ENCODE data around the gene IL18BP.

IL18BP gene

DNA sequence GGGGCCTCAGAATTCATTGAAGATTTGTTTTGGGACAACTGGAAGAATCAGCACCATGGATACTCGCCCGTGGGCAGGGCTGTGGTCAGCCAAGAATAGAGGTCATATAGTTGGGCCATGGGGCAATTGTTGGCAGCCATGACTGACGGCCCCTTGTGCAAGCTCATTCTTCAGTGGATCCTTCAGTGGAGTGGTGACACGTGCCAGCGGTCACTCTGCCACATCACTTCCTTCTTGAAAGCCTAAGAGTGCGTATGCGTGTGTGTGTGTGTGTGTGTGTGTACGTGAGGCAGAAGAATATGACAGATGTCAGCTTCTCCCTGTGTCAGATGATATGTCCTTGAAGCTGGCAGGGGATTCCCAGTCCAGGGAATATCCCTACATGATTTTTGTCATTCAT, 1.8 kb upstream of the IL18BP start:
- DNase-seq (ENCODE audit: low read depth), result no peak

DNA sequence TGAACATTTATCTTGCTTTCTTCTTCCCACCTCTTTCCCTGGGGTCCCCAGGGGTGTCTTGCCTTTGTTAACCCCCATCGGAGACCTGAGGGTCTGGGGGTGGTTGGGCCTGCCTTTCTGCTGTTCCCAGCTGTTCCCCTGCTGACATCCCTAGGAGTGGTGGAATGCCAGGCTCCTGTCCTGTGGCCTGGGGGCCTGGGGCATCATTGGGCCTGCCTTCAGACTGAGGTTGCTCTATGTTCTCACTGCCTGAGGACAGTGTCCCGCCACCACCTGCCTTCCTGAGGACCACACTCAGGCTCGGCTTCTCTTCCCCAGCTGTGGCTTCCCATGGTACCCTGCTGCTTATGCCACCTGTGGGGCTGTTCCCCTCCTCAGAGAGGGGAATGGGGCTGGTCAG, 1.1 kb upstream of the IL18BP start:
- DNase-seq (ENCODE audit: low read depth), result no peak

DNA sequence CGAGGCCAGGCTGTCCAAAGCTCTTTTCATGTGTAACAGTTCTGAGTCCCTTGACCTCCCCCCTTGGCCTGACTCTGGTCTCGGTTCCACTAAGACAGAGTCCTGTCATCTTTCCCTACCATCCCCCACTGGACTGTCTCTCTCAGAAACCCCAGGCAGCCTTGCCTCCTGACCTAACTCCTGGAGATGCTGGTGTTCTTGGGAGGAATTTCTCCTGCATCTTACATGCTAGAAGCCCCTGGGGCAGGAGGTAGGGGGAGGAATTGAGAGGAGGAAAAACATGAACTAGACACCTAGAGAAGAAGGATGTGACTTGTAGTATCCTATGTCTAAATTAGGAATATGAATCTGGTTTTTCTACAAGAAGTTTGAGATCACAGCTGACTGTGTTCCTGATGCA, 648 bp upstream of the IL18BP start:
- DNase-seq (ENCODE audit: low read depth), result no peak

DNA sequence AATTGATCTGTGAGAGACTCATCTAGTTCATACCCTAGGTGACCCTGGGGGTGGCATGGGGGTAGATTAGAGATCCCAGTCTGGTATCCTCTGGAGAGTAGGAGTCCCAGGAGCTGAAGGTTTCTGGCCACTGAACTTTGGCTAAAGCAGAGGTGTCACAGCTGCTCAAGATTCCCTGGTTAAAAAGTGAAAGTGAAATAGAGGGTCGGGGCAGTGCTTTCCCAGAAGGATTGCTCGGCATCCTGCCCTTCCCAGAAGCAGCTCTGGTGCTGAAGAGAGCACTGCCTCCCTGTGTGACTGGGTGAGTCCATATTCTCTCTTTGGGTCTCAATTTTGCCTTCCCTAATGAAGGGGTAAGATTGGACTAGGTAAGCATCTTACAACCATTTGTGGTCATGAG, 653 bp downstream of the IL18BP start:
- no peak for DNase-seq (ENCODE audit: low read depth)

DNA sequence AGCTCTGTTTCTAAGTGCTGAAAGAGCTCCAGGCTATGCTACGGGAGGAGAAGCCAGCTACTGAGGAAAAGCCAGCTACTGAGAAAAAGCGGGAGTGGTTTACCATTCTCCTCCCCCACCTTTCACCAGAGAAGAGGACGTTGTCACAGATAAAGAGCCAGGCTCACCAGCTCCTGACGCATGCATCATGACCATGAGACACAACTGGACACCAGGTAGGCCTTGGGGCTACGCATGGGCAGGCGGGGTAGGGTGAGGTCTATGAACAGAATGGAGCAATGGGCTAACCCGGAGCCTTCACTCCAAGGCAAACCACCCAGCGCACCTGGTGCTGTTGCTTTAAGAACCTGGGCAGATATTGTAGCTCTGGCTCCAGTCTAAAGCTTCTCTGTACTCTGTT, 1.1 kb downstream of the IL18BP start:
- no peak for DNase-seq (ENCODE audit: low read depth)

DNA sequence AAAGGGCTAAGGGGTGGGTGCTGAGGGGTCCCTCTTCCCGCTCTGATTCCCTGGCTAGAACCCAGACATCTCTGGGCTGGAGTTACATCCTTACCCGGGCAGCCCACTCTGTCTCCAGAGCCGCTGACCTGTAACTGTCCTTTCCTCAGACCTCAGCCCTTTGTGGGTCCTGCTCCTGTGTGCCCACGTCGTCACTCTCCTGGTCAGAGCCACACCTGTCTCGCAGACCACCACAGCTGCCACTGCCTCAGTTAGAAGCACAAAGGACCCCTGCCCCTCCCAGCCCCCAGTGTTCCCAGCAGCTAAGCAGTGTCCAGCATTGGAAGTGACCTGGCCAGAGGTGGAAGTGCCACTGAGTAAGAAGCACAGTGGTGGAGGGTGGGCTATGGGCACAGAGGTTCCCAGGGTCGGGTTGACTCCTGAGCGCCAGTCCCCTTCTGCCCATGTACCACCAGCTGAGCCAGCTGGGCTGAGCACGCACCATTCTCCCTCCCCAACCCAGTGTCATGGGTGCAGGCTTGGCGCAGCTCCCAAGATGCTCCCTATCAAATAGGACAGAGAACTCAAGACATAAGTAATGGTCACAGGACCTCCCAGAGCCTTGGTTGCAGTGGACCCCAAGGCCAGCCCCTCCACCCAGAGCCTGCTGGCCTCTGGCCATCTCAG, 1.6 kb downstream of the IL18BP start:
- no peak for DNase-seq (ENCODE audit: low read depth)

DNA sequence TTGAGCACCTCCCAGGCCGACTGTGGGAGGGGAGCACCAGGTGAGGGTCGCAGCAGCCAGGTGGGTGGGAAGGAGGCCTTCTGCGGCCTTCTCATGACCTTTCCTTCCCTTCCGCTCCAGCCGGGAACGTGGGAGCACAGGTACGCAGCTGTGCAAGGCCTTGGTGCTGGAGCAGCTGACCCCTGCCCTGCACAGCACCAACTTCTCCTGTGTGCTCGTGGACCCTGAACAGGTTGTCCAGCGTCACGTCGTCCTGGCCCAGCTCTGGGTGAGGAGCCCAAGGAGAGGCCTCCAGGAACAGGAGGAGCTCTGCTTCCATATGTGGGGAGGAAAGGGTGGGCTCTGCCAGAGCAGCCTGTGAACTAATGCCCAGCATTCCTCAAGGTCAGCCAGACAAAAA, 2.6 kb downstream of the IL18BP start:
- DNase-seq (ENCODE audit: low read depth), result no peak

DNA sequence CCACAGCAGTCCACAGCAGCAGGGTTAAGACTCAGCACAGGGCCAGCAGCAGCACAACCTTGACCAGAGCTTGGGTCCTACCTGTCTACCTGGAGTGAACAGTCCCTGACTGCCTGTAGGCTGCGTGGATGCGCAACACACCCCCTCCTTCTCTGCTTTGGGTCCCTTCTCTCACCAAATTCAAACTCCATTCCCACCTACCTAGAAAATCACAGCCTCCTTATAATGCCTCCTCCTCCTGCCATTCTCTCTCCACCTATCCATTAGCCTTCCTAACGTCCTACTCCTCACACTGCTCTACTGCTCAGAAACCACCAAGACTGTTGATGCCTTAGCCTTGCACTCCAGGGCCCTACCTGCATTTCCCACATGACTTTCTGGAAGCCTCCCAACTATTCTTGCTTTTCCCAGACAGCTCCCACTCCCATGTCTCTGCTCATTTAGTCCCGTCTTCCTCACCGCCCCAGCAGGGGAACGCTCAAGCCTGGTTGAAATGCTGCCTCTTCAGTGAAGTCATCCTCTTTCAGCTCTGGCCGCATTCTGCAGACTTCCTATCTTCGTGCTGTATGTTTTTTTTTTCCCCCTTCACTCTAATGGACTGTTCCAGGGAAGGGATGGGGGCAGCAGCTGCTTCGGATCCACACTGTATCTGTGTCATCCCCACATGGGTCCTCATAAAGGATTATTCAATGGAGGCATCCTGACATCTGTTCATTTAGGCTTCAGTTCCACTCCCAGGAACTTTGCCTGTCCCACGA, 3.3 kb downstream of the IL18BP start:
- DNase-seq (ENCODE audit: low read depth), result no peak

DNA sequence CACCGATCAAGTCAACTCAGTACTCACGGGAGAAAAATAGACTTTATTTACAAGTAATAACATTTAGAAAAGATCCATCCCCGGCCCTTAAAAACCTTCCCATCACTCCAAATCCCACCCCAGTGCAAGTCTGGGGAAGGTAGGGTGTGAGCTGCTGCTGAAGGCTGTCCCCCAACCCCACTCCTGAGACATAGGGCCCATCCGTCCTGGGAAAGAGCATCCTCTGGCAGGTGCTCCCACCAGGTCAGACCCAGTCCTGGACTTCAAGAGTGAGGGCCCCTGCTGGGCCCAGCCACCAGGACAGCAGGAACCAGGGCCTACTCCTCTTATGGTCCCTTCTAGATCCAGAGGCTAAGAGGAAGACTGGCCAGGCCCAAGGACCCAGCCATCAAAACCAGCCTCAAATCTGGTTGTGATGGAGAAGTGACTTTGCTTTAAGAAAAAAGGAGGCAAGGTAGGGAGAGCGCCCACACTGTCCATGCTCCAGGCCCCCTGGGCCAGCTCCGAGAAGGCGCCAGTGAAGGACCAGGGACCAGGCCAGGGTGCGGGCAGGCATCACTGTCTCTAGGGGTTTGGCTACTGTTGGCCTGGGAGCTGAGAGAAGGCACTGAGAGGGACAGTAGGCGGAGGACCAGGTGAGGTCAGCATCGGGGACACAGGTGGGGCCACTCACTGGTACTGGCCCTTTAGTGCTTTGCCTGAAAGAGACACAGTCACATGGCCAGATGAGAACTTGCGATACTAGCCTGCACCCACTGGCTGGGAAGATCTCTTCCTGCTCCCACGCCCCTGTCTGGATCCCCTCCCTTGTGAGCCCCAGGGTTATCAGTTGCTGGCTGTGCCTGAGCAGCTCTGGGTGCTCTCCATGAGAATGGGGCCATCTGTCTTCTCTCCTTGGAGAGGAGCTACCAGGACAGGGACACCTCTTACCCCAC, 4.4 kb downstream of the IL18BP start:
- DNase-seq (ENCODE audit: low read depth), result no peak

DNA sequence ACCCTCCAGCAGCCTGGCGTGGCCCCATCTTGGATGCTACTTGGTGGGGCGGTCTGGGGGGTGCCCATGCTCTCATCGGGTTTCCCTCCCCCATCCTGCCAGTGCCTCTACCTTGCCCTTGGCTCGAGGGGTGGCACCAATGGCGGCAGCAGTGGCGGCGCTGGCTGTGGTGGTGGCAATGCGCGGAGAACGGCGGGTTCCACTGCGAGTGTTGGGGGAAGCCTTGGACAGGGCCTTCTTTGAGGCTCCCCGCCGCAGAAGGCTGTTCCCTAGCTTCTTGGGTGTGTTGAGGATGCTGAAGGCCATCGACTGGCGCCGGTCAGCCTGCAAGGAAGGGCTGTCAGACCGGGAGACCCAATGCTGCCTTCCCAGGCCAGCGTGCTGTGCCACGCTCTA, 5.1 kb downstream of the IL18BP start:
- no peak for DNase-seq (ENCODE audit: low read depth)

DNA sequence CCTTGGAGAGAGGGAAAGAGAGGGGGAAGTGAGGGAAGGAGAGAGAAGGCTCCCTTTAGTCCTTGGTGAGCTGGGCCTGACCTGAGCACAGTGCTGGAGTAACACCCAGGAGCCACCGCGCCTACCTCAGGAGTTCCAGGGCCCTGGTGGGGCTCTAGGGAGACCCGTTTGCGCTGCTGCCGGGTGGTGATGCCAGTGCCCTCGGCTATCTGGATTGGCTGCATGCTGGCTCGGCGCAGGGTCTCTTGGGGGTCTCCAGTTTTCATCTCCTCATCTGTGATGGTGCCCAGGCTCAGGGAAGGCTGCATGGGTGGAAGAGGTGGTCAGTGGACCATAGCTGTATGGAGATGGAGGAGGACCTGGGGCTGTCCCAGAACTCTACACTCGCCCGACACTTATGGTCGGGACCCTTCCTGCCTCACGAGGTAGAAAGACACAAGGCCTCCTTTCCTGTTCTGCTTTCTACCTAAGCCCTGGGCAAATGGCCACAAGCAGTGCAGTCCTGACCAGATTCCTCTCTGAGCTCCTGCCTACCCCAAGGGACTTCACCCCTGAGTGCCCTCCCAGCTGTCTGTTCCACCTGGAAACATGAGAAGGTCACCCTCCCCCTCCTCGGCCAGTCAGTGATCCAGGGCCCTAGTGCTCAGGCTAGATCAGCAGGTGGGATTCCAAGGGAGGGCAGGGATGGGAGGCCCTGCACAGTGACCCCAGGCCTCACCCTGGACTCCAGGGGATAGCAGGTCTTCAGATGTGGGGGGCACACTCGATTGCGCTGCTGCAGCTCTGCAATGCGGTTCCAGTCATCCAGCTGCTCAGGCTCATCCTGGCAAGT, 6.0 kb downstream of the IL18BP start:
- DNase-seq (ENCODE audit: low read depth), result no peak

DNA sequence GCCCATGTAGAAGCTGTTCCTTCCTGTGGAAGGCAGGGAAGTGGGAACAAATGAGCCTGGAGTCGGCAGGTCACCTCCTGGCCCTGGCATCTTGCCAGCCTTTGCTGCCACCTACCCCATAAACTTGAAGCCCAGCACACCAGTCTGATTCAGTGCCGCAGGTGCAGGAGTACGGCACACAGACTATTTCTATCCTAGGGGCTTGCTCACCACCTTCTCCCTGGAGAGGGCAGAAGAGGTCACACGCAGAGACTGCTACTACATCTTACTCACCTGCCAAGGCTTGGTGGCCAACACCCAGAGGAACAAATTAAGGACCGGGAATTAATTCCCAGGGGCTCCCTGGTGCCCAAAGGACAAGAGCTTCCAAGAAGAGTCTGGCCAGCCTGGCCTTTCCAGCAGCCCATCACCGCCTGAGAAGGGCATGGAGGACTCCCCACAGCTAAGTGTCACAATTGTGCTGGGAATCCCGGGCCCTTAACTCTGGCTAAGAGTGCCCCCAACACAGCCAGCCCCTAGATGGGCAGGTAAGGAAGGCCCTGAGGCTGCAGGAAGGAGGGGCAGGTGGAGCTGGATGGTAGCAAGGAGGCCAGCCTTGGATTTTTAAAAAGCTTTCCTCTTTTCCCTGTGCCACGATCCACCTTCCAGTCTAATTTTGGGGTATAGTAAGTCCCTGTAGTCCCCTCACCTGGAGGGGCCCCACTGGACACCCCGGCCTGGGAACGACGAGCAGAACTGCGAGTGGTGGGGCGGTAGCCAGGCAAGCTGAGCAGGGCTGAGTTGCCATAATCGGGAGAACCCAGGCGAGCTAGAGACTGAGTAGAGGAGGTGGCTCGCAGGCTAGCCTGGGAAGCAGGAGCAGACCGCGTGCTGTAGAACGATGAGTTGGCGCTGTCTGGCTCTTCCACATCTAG, 6.9 kb downstream of the IL18BP start:
- no peak for DNase-seq (ENCODE audit: low read depth)

DNA sequence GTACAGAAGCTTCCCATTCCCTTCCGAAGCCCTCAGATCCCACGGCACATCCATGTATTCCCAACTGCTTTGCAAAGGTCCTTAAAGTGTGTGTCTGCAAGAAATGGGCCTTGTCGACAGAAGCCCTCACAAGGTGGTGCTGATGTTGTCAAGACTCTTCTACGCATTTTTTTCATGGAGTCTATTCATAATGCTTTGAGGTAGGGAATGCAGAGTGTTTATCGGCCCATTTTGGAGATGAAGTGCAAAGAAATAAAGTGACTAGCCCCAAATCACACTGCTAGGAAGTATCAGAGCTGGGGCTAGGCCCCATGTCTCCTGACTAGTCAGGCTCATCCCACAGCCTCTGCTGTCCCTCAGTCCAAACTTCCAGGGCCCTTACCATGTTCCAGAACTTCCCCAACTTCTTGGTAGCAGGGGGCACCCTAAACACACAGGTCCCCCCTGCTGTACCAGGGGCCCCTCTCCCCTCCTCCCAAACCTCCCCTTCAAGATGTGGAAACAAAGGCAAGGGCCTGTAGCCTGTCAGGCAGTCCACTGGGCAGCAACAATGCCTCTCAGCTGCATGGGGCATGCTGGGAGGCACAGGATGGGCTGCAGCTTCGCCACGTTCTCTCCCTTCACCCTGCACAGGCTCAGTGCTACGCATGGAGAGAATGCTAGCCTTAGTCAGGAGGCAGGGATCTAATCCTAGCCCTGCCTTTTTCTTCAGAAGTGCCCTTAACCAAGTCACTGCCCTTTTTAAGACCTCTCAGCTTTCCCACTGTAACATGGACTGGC, 7.8 kb downstream of the IL18BP start:
- no peak for DNase-seq (ENCODE audit: low read depth)

DNA sequence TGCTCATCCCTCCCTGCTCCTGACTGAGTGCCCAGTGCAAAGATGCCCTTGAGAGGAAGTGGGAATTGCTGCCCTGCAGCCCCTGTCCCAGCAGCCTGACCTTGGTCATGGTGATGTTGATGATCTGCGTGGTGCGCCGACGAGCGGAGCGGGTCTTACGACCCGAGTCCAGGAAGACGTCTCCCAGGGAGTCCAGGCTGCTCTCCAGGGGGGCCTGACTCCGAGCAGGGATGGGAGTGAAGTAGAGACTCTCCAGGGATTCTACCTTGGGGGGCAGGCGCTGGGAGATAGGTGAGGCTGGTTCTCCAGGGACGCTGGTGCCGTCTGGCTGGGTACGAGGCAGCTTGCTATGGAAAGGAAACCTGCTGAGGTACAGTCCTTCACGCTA, 8.4 kb downstream of the IL18BP start:
- no peak for DNase-seq (ENCODE audit: low read depth)

DNA sequence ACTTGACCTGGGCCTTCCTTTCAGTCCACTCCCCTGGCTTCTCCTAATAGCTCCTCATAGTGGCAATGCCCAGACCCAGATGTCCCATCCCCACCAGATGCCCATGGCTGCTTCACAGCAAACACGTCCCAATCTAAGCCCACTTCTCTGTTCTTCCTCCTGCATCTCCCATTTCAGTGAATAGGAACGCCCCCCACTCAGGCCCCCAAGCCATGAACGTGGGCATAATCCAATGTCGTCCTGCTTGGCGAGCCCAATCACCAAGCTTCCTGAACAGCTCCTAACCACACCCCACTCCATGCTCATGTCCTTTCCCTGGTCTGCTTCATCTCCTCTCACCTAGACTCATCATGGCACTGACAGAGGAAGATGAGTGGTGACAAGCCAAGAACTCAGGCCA, 8.9 kb downstream of the IL18BP start:
- DNase-seq (ENCODE audit: low read depth), result no peak

DNA sequence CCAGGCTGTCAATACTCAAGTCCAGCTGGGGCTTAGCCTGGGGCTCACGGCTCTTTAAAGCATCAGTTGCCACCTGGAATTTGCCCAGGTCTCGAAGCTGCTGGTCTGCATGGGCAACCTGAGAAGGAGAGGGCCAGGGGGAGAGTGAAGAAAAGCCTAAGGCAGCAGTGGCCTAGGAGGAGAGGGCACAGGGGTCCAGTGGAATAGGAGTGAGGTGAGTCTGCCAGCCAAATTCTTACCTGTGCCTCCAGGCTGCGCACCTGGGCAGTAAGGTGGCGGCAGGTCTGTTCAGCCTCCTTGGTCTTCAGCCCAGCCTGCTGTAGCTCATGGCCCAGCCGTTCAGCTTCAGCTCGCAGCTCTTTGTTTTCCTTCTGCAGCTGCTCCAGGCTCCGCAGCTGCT, 10.0 kb downstream of the IL18BP start:
- no peak for DNase-seq (ENCODE audit: low read depth)

DNA sequence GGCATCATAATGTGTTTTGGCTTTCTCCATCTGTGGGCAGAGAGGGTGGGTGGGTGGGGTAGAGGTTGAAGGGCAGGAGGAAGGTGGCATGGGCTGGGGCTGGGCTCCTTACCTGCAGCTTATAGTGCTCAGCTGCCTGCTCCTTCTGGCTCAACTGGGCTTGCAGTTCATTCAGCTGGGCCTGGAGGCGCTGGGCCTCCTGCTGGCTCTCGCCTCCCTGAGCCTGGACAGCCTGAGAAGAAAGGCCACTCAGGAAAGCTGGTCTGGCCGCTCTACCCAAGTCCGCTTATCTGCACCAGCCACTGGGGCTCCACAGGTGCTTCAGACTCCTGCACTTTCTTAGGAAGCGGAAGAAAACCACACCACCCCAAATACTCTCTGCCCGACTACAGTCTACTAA, 10.4 kb downstream of the IL18BP start:
- DNase-seq (ENCODE audit: low read depth), result no peak

DNA sequence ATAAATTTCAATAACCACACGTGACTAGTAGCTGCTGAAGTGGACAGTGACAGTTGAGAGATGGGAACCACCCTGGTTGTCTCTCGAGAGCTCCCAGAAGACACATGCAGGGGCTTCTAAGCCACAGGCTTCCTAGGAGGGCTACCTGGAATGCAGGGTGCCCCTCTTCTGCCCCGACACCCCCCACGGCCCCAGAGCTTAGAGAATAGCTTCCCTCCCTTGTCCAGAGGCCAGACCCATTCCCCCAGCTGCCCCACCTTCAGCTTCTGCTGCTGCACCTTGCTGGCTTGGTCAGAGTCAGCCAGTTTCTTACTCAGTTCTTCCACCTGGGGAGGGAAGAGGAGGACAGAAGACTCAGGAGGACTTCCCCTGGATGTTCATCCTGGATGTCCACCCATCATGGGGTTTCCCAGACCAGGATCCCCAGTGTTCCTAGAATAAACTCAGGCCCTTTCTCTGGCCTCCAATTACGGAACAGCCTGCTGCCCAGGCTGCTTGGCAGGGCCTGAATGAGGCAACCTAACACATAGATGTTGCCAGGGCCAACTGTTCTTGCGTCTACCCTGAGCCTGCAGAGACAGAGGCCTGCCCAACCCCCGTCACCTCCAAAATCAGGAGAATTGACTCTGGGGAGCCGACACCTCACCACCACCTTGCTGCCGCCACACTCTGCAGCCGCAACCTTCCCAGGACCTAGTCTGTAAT, 12.0 kb downstream of the IL18BP start:
- no peak for DNase-seq (ENCODE audit: low read depth)

DNA sequence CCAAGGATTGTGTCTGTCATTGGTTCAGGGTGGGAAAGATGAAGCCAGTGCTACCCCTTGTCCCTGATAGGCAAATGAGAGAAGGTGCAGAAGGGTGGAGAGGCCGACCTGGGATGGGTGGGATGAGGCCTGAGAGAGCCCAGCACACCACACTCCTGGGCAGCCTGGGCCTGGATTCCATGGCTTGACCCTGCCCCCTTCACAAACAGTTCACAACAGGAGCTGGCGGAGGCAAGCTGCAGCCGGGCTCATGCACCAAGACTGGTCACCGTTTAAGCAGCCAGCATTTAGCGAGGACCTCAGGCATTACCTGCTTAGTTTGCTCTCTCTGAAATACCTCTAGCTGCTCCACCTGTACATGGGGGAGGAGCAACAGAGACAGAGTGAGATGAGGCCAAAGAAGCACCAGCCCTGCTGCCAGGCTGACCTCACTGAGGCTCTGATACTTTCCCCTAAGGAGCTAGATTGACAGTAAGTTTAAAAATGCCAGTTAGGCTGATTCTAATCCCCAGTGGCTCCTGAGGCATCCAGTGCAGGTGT, 13.5 kb downstream of the IL18BP start:
- no peak for DNase-seq (ENCODE audit: low read depth)
